ENCODE measurements around the gene POU2AF3. TPM values are rescaled to one million over a fixed set of nuclear protein-coding genes. Genes with fewer than 3 reads are reported as not detected.

The POU2AF3 gene
- total and polyA plus RNA-seq, 2 donors (not counting 1 experiment from before 2014, with no cell fraction given): 0.51 to 2.1 TPM

DNA sequence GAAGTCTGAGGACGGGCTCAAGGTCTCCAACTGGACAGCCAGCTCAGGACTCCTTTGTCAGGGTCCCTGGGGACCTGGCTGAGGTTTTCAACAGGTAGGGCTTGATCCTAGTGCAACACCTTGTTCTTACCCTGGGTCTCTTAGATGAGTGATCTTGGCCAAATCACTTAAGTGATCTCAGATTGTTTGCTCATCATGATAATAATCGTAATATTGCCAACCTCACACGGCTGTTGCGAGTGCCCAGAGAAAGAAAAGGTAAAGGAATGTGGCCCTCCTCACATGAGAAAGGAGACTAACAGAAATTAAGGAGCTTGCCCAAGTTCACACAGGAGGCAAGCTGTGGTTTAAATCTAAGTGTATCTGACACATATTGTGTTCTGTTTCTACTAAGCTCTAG, 28.5 kb downstream of the POU2AF3 start:
- no peak overlapping the region for H3K4me3 ChIP-seq (ENCODE audit: control extremely low read depth in 1 of 5, extremely low read depth in 1 of 5, insufficient read depth in 1 of 5, low read depth in 2 of 5, low read length in 4 of 5)
- H3K9ac ChIP-seq (ENCODE audit: low read length): no peak overlapping the region
- DNase-seq (no peak), ATAC-seq (ENCODE audit: low read depth) (no peak)
- WGBS (ENCODE audit: insufficient coverage): 92% methylated on average over 3 of the region's 4 CpGs
- Mint-ChIP-seq H3K27ac (no peak overlapping the region), H3K4me1 (peaks cover 6% of the 10 kb centered on the region), H3K27me3 (no peaks in the 10 kb centered on the region), H3K4me3 (no peak overlapping the region), H3K9me3 (ENCODE audit: insufficient read depth) (no peaks in the 10 kb centered on the region)
- TF ChIP-seq, protein P1, sequence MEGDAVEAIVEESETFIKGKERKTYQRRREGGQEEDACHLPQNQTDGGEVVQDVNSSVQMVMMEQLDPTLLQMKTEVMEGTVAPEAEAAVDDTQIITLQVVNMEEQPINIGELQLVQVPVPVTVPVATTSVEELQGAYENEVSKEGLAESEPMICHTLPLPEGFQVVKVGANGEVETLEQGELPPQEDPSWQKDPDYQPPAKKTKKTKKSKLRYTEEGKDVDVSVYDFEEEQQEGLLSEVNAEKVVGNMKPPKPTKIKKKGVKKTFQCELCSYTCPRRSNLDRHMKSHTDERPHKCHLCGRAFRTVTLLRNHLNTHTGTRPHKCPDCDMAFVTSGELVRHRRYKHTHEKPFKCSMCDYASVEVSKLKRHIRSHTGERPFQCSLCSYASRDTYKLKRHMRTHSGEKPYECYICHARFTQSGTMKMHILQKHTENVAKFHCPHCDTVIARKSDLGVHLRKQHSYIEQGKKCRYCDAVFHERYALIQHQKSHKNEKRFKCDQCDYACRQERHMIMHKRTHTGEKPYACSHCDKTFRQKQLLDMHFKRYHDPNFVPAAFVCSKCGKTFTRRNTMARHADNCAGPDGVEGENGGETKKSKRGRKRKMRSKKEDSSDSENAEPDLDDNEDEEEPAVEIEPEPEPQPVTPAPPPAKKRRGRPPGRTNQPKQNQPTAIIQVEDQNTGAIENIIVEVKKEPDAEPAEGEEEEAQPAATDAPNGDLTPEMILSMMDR (IDR thresholded peaks at IDR 0.05): no peak
- no peak for TF ChIP-seq EZH2 (IDR thresholded peaks at IDR 0.05; ENCODE audit: borderline replicate concordance, insufficient read depth, low read depth, low read length, poor library complexity, severe bottlenecking)
- ChIA-PET CTCF (interaction anchor here (0.6 to 3.6 kb wide), 4 partner anchors 17 to 102 kb away, joined by 3 to 14 read pairs (median 3); no protein-coding TSS in a partner anchor), POLR2A (interaction anchor here (1.1 kb wide), 1 partner anchor 17 kb away, joined by 3 read pairs; no protein-coding TSS in a partner anchor)
- H3K27me3 ChIP-seq (replicated peaks in 1 of 4; ENCODE audit: control extremely low read depth in 1 of 4, control insufficient read depth in 3 of 4, insufficient read depth in 4 of 4, low read length in 3 of 4): no peaks in the 10 kb centered on the region
- H3K9me3 ChIP-seq (ENCODE audit: control extremely low read depth in 1 of 3, control insufficient read depth in 2 of 3, insufficient read depth in 1 of 3, low read length in 2 of 3): no peaks in the 10 kb centered on the region
- H3K4me1 ChIP-seq (ENCODE audit: control insufficient read depth in 2 of 2, insufficient read depth in 2 of 2, low read length in 2 of 2): no peaks in the 10 kb centered on the region
- H3K79me2 ChIP-seq (ENCODE audit: control insufficient read depth, insufficient read depth, low read length): no peaks in the 10 kb centered on the region
- no peak overlapping the region for H3K4me2 ChIP-seq (replicated peaks; ENCODE audit: low read depth, low read length, poor library complexity, severe bottlenecking)
- H3K36me3 ChIP-seq (replicated peaks in 1 of 2; ENCODE audit: control extremely low read depth in 1 of 2, control insufficient read depth in 1 of 2, extremely low read depth in 1 of 2, insufficient read depth in 2 of 2, low read length in 1 of 2): no peaks in the 10 kb centered on the region
- intact Hi-C loops (cut with micrococcal nuclease): no loop called here
- H2AFZ ChIP-seq (ENCODE audit: insufficient read depth, low read depth, low read length, poor library complexity, severe bottlenecking): no peak overlapping the region
- H4K20me1 ChIP-seq (ENCODE audit: control insufficient read depth, insufficient read depth, low read length, poor library complexity, severe bottlenecking): no peaks in the 10 kb centered on the region
- no peak overlapping the region for H3K27ac ChIP-seq (ENCODE audit: low read length in 2 of 2)

DNA sequence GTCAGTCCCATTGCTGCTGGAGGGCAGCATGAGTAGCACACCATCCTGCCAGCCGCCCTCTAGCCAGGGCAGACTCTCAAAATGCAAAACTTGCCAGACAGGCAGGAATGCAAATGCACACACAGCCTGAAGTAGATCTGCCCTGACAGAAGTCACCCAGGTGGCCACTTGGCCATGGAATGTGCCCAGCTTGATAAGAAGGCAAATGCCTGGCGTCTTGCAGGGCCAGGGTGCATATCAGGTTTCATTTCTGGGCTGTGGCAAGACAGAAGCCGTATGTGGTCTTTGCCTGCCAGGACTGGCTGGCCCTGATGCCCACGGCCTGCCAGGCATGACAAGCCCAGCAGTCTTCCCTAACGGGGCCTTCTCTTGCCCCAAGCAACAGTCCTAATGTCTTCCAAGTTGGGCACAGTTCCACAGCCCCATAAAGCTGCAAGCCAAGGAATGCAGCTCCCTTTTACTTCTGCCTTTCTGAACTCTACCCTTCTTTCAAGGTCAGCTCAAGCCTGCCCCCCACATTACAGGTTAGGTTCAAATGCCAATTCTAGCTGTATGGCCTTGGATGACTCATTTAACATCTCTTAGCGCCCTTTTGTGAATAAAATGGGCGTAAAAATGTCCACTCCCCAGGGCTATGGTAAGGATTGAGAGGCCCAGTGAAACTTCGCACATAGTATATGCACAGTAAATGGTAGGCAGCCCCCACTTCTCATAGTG, 29.7 kb downstream of the POU2AF3 start:
- peaks cover 6% of the 10 kb centered on the region for H3K4me1 Mint-ChIP-seq
- WGBS (ENCODE audit: insufficient coverage): 95% methylated on average over 5 of the region's 8 CpGs
- TF ChIP-seq EZH2 (IDR thresholded peaks at IDR 0.05; ENCODE audit: borderline replicate concordance, insufficient read depth, low read depth, low read length, poor library complexity, severe bottlenecking): no peak
- TF ChIP-seq, protein P1 (IDR thresholded peaks at IDR 0.05): no peak
- ATAC-seq (ENCODE audit: low read depth) (no peak), DNase-seq (no peak)
- Histone ChIP-seq H3K4me3 (ENCODE audit: control extremely low read depth in 1 of 5, extremely low read depth in 1 of 5, insufficient read depth in 1 of 5, low read depth in 2 of 5, low read length in 4 of 5) (no peak overlapping the region), H3K9me3 (ENCODE audit: control extremely low read depth in 1 of 3, control insufficient read depth in 2 of 3, insufficient read depth in 1 of 3, low read length in 2 of 3) (no peaks in the 10 kb centered on the region), H3K79me2 (ENCODE audit: control insufficient read depth, insufficient read depth, low read length) (no peaks in the 10 kb centered on the region), H3K36me3 (replicated peaks in 1 of 2; ENCODE audit: control extremely low read depth in 1 of 2, control insufficient read depth in 1 of 2, extremely low read depth in 1 of 2, insufficient read depth in 2 of 2, low read length in 1 of 2) (no peaks in the 10 kb centered on the region), H3K27me3 (replicated peaks in 1 of 4; ENCODE audit: control extremely low read depth in 1 of 4, control insufficient read depth in 3 of 4, insufficient read depth in 4 of 4, low read length in 3 of 4) (no peaks in the 10 kb centered on the region), H2AFZ (ENCODE audit: insufficient read depth, low read depth, low read length, poor library complexity, severe bottlenecking) (no peak overlapping the region), H3K9ac (ENCODE audit: low read length) (no peak overlapping the region), H3K27ac (ENCODE audit: low read length in 2 of 2) (no peak overlapping the region), H3K4me2 (replicated peaks; ENCODE audit: low read depth, low read length, poor library complexity, severe bottlenecking) (no peak overlapping the region), H3K4me1 (ENCODE audit: control insufficient read depth in 2 of 2, insufficient read depth in 2 of 2, low read length in 2 of 2) (no peaks in the 10 kb centered on the region), H4K20me1 (ENCODE audit: control insufficient read depth, insufficient read depth, low read length, poor library complexity, severe bottlenecking) (no peaks in the 10 kb centered on the region)
- intact Hi-C loops (cut with micrococcal nuclease): no loop called here
- H3K27ac Mint-ChIP-seq: no peak overlapping the region
- no peak overlapping the region for H3K4me3 Mint-ChIP-seq
- CTCF ChIA-PET: interaction anchor here (1.2 to 3.6 kb wide), 4 partner anchors 27 to 100 kb away, joined by 3 to 14 read pairs (median 4); no protein-coding TSS in a partner anchor
- H3K27me3 Mint-ChIP-seq: no peaks in the 10 kb centered on the region
- POLR2A ChIA-PET: no interaction called here
- no peaks in the 10 kb centered on the region for H3K9me3 Mint-ChIP-seq (ENCODE audit: insufficient read depth)
